ELR (cell line): ENCODE data around the gene ANXA3.
"Not testable (repeated sequence)": the region's sequence is repeated elsewhere in the genome, so short reads cannot be mapped to it uniquely, and the experiment has no call there.

ENCODE experiments used
- DNase-seq: peaks from one replicate; pipeline ENCODE4 v3.0.0-alpha.2; 2015; ENCODE audit warnings: low read depth

Gene ANXA3

GRCh38 chr4:78551420-78552351 lies at the start of gene ANXA3:
Gene ANXA3 (plus strand): TSS chr4:78551770. CDS start chr4:78554474, 2,704 bp downstream.
- no peak for DNase-seq

GRCh38 chr4:78506260-78506659 lies 45.3 kb upstream of the ANXA3 start:
- DNase-seq, result not testable (repeated sequence)

GRCh38 chr4:78509043-78509442 lies 42.5 kb upstream of the ANXA3 start:
- DNase-seq, result no peak

GRCh38 chr4:78510108-78510507 lies 41.5 kb upstream of the ANXA3 start:
- DNase-seq, result no peak

GRCh38 chr4:78510681-78511080 lies 40.9 kb upstream of the ANXA3 start:
- DNase-seq, result no peak

- no peak for DNase-seq
Measured at GRCh38 chr4:78512357-78512920, 39.1 kb upstream of the ANXA3 start.

- DNase-seq, result no peak
Measured at GRCh38 chr4:78513411-78513975, 38.1 kb upstream of the ANXA3 start.

GRCh38 chr4:78517050-78517652 lies 34.4 kb upstream of the ANXA3 start:
- peak; percentile 60 for DNase-seq

- no peak for DNase-seq
Measured at GRCh38 chr4:78518561-78518960, 33.0 kb upstream of the ANXA3 start.

GRCh38 chr4:78519962-78520361 lies 31.6 kb upstream of the ANXA3 start:
- no peak for DNase-seq

GRCh38 chr4:78520808-78521226 lies 30.8 kb upstream of the ANXA3 start:
- DNase-seq, result no peak

GRCh38 chr4:78524009-78524408 lies 27.6 kb upstream of the ANXA3 start:
- DNase-seq, result no peak

GRCh38 chr4:78525559-78525958 lies 26.0 kb upstream of the ANXA3 start:
- DNase-seq, result no peak

GRCh38 chr4:78527103-78527502 lies 24.5 kb upstream of the ANXA3 start:
- DNase-seq, result no peak

- DNase-seq, result no peak
Measured at GRCh38 chr4:78527555-78527954, 24.0 kb upstream of the ANXA3 start.

- DNase-seq, result peak; percentile 69
Measured at GRCh38 chr4:78528327-78528726, 23.2 kb upstream of the ANXA3 start.

GRCh38 chr4:78529569-78530209 lies 21.9 kb upstream of the ANXA3 start:
- DNase-seq, result peak; percentile 83

GRCh38 chr4:78532046-78532445 lies 19.5 kb upstream of the ANXA3 start:
- no peak for DNase-seq

- no peak for DNase-seq
Measured at GRCh38 chr4:78533854-78534253, 17.7 kb upstream of the ANXA3 start.

- DNase-seq, result peak; percentile 37
Measured at GRCh38 chr4:78534286-78534955, 17.1 kb upstream of the ANXA3 start.

- peak; percentile 46 for DNase-seq
Measured at GRCh38 chr4:78542373-78542772, 9.2 kb upstream of the ANXA3 start.
